Renal cortex interstitium (tissue), 15 donors: ENCODE measurements around the gene NRL. TPM values are rescaled to one million over a fixed set of nuclear protein-coding genes. Genes with fewer than 3 reads are reported as not detected.

ENCODE experiments used
- DNase-seq, 11 donors: peaks; one replicate each; pipeline ENCODE4 v3.0.0-alpha.2; 2013; ENCODE audit warnings: low read depth in 9 of 11, low spot score in 4 of 11; ENCODE audit errors: extremely low read depth in 1 of 11
- long read RNA-seq, 16 experiments: transcript quantifications; one replicate each; lab custom pipeline, GENCODE V29; 2026
- polyA plus RNA-seq, 3 donors: library from polyadenylated mRNA; unstranded; fragments of 120-200 nt; gene quantifications; one replicate each; pipeline ENCODE4 v1.2.1, GENCODE V29; 2013; ENCODE audit not compliant: insufficient read length in 3 of 3

The NRL gene
- 1 to 10 TPM; 1.5 to 2.7 (median 2.4) TPM for polyA plus RNA-seq
- long read RNA-seq, donor 1, partial matches to known transcripts = 12 of 14 reads
- long read RNA-seq, donor 1, other reads (novel, unspliced or antisense) = 0 of 14 reads
- long read RNA-seq, donor 2, partial matches to known transcripts = 57 of 58 reads
- long read RNA-seq, donor 2, other reads (novel, unspliced or antisense) = 0 of 58 reads
- long read RNA-seq, donor 3, partial matches to known transcripts = 63 of 80 reads
- long read RNA-seq, donor 3, other reads (novel, unspliced or antisense) = 17 of 80 reads
- long read RNA-seq, donor 4, partial matches to known transcripts = 76 of 91 reads
- long read RNA-seq, donor 4, other reads (novel, unspliced or antisense) = 15 of 91 reads
- long read RNA-seq, donor 5 = 0 reads
- long read RNA-seq, donor 6, partial matches to known transcripts = 14 of 14 reads
- long read RNA-seq, donor 6, other reads (novel, unspliced or antisense) = 0 of 14 reads
- long read RNA-seq, donor 7 = 0 reads
- long read RNA-seq, donor 8 = 0 reads
- long read RNA-seq, donor 9, partial matches to known transcripts = 26 of 34 reads
- long read RNA-seq, donor 9, other reads (novel, unspliced or antisense) = 7 of 34 reads
- long read RNA-seq, donor 10 = 0 reads
- long read RNA-seq, donor 11, partial matches to known transcripts = 32 of 37 reads
- long read RNA-seq, donor 11, other reads (novel, unspliced or antisense) = 5 of 37 reads
- long read RNA-seq, donor 12 = 0 reads
- long read RNA-seq, donor 13 = 0 reads
- long read RNA-seq, donor 14, partial matches to known transcripts = 75 of 75 reads
- long read RNA-seq, donor 14, other reads (novel, unspliced or antisense) = 0 of 75 reads
- long read RNA-seq, donor 15, partial matches to known transcripts = 7 of 8 reads
- long read RNA-seq, donor 15, other reads (novel, unspliced or antisense) = 0 of 8 reads
- long read RNA-seq, donor 16, transcript NRL-206 (3 exons, 2,103 nt) = major isoform, 6 of 342 reads
- long read RNA-seq, donor 16, partial matches to known transcripts = 291 of 342 reads
- long read RNA-seq, donor 16, other reads (novel, unspliced or antisense) = 44 of 342 reads

DNA sequence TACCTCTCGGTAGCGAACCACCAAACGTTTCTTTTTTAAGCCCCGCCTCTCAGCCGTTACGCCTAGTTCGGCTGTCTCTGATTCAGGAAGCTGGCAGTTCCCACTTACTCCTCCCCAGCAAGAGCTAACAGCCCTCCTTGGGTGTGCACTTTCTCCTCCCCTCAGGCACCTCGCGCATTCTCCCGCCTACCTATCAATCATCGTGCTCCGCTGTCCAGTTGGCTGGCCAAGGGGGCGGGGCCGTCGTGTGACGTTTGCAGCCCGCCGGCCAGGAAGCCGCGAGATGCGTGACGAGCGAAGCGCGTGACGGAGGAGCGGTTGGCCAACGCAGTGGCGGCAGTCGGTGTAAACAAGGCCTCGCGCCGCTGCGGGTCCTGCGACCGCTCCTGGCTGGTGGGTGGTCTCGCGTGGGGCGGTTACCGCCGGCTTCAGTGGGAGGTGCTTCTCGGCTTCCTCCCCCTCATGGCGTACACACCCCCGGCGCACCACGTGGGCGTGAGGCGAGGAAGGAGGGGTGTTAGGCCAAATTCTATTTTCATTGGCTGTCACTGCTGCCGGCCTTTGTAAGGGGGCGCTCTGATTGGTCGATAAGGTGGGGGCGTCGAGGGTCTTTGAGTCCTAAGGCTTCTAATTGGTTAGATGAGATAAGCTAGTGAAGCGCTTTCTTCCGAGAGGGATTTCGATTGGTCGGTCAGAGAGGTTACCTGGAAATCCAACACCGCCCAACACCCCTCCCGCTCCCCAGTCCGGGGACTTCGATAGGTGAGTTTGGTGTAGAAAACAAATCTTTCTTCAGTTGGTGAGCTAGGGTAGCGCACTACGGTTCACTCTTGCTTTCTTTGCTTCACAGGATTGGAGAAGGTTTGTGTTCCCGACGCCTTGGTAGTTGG, at the start of gene NRL, which contains the start of gene DCAF11:
Gene NRL (minus strand): TSS at position 418 of the 890 bp plus-strand sequence. CDS start 32,101 bp downstream, outside the sequence.
Gene DCAF11 (plus strand): TSS at position 246 of the 890 bp plus-strand sequence. CDS start 818 bp downstream, outside the sequence.
- peak; percentile 96 to 100 (median 99) for DNase-seq

DNA sequence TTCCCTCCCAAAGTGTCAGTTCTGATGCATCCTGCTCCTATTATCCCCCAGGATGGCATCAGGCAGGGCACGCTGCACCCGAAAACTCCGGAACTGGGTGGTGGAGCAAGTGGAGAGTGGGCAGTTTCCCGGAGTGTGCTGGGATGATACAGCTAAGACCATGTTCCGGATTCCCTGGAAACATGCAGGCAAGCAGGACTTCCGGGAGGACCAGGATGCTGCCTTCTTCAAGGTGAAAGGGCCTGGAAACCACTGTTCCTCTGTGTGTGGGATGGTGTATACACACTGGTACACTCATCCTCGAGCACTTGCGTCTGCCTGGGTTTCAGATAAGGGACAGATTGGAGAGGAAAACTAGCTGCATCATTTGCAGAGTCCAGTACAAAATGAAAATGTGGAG, 47.3 kb upstream of the NRL start:
- DNase-seq = no peak

DNA sequence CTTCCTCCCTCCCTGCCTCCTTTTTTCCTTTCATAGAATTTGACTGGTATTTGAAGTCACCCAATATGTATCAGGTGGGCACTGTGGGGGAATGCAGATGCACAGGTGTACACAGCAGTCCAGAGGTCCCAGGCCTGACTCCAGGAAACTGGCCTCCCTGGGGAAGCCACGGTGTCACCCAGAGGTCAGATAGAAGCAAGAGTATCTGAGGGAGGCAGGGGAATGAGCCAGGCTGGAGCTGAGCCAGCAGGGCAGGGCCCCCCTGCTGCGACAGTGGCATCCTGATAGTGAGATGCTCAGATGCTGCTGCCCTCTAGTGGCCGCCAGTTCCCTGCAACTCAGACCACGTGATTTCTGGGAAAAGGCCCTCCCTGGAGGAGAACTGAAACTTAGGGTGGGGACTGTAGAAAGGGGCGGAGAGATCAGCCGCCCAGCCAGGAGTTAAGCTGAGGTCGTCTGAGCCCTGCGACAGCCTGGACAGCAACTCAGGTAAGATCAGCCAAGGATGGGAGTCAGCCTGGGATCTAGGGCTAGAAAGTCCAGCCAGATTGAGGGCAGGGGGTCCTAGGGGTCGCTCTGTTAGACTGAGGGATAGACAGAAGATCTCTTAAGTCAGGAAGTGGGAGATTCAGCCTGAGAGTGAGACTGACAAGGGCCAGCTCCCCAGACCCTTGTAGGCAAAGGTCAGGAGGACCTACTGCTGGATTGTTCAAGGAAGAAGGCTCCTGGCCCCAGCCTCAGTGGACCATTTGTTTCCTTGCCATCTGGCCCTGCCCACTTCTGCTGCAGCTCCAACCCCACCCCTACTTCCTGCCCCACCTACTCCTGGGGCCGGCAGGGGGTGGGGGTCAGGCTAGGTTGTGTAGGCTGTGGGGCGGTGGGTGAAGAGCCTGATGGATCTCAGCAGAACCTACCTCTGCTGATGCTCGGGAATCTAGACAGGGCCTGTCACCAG, 46.4 kb upstream of the NRL start, which contains the start of gene IRF9:
Gene IRF9 (plus strand): TSS at position 416 of the 955 bp plus-strand sequence. CDS start 880 bp downstream, outside the sequence.
- peak; percentile 91 to 97 (median 94) for DNase-seq

- no peak for DNase-seq
Measured at GRCh38 chr14:24160499-24160849, 45.7 kb upstream of the NRL start.

GRCh38 chr14:24159777-24160498, 45.2 kb upstream of the NRL start:
- DNase-seq = no peak

- no peak for DNase-seq
Measured at GRCh38 chr14:24157331-24157730, 42.6 kb upstream of the NRL start.

GRCh38 chr14:24156840-24157239, 42.1 kb upstream of the NRL start:
- DNase-seq = no peak

DNA sequence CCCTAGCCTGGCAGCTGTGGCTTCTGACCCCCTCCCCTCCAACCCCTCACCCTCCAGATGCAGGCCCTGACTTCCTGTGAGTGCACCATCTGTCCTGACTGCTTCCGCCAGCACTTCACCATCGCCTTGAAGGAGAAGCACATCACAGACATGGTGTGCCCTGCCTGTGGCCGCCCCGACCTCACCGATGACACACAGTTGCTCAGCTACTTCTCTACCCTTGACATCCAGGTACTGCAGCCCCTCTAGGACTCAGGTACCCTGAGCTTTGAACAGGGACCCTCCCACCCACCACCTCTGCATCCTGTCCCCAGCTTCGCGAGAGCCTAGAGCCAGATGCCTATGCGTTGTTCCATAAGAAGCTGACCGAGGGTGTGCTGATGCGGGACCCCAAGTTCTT, 40.4 kb upstream of the NRL start:
- DNase-seq = no peak

GRCh38 chr14:24151404-24152080, 36.8 kb upstream of the NRL start:
- DNase-seq = no peak

GRCh38 chr14:24150993-24151392, 36.2 kb upstream of the NRL start:
- DNase-seq = no peak

GRCh38 chr14:24150567-24150966, 35.8 kb upstream of the NRL start:
- no peak for DNase-seq

DNA sequence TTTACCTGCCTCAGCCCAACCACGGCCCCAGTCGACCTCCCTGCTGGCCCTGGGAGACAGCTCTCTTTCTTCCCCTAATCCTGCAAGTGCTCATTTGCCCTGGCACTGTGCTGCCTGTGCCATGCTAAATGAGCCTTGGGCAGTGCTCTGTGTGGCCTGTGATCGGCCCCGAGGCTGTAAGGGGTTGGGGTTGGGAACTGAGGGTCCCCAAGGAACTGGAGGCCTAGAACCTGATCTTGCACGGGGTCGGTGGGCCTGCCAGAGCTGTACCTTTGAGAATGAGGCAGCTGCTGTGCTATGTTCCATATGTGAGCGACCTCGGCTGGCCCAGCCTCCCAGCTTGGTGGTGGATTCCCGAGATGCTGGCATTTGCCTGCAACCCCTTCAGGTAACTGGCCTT, 35.3 kb upstream of the NRL start:
- no peak for DNase-seq

DNA sequence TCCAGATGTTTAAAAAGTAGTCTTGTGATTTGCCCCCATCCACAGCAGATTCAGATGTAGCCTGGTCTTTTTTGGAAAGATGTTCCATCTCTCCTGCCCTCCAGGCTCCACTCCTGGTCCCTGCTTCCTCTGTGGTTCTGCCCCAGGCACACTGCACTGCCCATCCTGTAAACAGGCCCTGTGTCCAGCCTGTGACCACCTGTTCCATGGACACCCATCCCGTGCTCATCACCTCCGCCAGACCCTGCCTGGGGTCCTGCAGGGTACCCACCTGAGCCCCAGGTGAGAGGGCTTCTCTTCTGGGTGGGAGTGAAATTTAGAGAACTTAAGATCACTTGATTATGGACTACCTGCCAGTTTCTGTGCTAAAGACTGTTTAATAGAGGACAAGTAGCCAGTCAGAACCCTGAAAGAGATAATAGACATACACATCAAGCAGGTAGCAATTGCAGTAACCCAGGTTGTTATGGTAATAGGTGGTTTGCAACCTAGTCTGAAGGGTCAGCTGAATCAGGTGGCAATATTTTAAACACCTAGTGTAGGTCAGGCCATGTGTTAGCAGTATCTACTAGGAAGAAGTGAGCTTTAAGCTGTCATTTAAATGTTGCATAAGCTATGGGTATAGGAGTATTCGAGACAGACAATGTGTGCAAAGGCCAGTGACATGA, 34.7 kb upstream of the NRL start:
- DNase-seq = no peak

DNA sequence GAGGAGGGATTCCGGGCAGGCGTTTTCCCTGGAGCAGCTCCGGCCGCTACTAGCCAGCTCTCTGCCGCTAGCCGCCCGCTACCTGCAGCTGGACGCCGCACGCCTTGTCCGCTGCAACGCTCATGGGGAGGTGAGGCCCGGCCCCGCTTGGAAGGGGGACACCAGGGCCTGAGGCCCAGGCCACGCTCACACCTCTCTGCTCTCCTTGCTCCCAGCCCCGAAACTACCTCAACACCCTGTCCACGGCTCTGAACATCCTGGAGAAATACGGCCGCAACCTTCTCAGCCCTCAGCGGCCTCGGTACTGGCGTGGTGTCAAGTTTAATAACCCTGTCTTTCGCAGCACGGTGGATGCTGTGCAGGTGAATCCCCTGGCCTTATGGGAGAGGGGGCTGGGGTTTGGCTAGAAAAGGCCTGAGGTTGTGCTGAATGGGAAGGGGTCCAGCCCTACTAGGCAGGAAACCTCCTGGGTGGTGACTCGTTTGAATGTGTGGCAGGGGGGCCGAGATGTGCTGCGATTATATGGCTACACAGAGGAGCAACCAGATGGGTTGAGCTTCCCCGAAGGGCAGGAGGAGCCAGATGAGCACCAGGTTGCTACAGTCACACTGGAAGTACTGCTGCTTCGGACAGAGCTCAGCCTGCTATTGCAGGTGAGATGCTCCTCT, 33.1 kb upstream of the NRL start:
- no peak for DNase-seq
